Embryonic facial prominence (tissue), 1 donor: ENCODE data around the gene EPHB1.
"Not testable (repeated sequence)": the region's sequence is repeated elsewhere in the genome, so short reads cannot be mapped to it uniquely, and the experiment has no call there.

ENCODE experiments used
- DNase-seq: peaks from one replicate; pipeline ENCODE4 v3.0.0-alpha.2; 2016; ENCODE audit errors: extremely low spot score

EPHB1 gene

DNA sequence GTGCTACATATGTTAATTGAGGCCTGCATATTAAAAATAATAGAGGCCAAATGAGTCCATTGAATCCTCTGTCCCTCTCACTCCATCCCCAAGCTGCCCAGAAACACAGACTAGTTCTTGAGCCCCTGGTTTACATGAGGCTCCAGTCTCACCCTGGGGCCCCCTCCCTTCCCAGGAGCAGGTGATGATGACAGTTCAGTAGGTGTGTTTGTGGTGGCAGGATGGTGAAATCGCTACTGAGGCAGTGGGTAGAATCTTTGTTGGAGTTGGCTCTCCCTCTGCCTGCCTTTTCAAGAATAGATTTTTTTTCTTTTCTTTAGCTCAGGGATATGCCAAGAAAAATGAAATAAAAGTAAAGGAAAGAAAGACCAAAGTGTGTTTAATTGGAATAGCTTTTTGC lies 288.7 kb downstream of the EPHB1 start:
- no peak for DNase-seq

DNA sequence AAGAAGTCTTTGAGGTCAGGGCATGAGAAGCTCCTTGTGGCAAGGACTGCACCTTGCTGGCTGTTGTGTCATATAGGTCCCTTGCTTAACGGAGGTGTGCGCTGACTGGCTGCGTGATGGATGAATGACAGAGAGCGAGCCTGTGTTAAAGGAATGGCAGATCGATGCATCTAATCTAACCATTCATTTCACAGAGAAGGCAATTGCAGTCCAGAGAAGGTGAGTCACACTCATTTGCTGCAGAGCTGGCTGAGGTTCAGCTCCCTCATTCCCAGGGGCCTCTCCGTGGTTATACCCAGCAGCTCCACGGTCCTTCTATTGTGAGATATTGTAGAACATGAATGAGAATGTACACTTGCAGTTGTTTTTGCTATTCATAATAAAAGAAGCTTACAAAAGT lies 289.3 kb downstream of the EPHB1 start:
- no peak for DNase-seq

DNA sequence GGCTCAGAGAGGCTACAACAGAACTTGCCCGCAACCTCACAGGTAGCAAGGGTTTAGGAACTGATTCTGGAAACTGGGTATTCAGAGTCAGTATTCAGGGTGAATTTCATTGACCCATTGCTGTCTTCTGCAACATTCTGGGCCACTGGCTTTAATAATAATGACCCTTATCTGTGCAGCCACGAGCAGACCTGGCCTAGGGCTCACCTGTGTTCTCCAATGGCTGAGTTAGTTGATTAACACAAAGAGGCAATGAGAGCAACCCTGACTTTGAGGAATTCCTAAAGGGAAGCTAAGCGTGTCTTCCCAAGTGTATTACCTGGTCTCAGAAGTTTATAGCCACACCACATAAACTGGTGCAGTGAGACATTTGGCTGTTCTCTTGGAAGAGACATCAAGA lies 289.9 kb downstream of the EPHB1 start:
- no peak for DNase-seq

DNA sequence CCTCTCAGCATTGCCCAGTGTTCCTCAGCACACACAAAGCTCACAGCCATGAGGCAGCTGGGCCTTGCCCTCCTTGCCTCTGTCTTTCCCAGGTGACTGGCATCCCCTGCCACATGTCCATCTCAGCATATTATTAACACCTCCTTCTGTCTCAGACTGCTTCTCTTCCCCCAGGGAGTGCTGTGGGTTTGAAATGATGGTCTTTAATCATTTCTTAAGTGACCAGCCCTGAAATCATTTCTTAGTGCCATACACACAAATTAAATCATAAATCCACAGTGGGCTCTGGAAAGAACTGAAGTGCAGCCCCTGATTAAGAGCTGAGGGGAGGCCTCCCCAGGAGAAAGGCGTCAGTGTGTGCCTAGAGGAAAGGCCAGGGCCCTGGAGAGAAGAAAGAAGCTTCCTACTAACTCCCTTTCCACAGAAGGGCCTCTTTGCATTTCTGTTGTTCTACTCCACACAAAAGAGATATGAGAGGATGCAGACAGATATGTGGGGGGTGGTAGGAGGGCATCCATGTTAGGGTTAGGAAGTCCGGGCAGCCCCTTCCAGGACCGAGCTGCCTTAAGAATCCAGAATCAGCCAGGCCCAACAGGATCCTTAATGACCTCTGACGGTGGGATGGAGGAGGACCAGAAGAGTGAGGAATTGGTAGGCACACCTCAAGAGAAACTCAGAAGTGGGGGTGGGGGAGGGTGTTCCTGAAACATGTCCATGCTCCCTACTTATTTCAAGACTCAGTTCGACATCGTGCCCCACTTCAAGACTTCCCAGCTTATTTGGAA lies 290.8 kb downstream of the EPHB1 start:
- no peak for DNase-seq

DNA sequence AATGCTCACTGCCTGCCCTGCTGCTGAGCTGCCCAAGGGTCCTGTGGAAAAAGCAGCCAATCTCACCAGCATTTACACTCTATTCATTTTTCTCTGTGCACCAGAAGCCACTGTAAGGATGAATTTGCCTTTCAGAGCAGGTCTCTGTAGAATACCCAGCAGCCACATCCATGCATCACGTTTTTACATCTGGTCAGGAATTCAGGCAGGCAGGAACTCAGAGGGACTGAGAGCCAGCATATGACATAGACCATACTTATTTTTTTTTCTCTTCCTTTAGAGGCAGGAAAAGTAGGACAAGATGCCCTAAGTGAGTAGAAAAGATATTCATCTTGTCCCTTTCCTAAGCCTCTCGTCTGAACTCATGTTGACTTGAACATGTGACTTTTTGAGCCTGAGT lies 292.7 kb downstream of the EPHB1 start:
- DNase-seq: no peak

DNA sequence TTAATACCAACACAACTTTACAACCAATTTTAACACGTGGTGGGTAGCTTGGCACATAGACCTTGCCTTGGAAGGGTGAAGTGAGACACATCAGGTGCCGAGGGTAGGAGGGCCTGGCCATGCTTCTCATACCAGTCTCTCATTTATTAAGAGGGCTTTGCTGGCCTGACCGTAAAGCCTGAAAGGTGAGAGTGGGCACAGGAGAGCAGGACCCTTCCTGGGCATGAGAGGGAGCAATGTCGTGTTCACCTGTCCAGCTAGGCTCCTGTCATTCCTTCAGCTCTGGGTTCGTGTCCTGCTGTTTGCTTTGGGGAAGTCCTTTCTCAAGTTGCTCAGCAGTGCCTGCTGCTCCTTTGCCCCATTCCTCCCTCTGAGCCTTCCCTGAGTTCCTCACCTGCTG lies 294.4 kb downstream of the EPHB1 start:
- DNase-seq: no peak

DNA sequence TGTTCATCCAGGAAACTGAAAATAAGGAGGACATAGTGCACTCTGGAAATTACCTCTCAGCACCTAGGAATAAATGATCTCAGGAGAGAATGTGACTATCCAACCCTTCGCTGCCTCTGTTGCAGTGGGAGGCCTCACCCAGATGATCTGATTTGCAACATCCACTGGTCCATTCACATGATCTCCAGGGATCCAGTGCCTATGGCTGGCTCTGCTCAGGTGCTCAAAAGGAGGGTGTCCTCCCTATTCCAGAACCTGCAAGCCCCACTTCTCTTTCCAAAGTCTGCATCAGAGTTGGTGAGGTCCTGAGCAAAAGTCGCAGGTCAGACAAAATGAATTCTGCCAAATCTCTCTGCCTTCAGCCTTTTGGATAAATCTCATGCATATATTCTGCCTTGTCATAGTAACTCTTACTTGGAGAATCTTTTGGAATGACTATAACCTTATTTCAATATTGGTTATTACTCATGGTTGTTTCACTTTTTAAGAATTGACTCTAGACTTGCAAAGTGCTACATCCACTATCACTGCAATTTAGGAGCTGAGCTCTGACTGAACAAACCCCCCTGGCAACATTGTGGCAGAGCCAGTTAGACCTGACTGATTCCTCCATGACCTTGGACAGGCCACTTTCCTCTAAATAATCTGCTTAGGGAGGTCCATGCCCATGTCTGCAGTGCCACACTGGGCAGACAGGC lies 295.1 kb downstream of the EPHB1 start:
- no peak for DNase-seq

DNA sequence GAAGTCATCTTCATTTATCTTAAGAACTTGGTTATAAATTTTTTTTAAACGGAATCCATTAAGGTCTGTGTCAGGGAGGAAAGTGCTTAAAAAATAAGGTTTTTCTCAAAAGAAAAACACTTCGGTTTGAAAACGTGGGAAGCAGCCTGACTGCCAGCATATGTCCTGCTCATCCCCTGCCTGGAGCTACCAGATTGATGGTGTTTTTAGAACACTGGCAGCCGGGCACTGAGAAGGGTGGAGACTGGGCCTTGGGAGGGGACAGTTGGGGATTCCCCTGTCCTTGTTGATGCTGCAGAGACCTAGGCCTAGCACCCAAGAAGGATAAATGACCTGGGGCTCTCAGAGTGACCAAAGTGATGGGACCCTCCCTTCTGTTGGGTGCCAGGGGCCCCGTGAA lies 296.9 kb downstream of the EPHB1 start:
- DNase-seq: no peak

DNA sequence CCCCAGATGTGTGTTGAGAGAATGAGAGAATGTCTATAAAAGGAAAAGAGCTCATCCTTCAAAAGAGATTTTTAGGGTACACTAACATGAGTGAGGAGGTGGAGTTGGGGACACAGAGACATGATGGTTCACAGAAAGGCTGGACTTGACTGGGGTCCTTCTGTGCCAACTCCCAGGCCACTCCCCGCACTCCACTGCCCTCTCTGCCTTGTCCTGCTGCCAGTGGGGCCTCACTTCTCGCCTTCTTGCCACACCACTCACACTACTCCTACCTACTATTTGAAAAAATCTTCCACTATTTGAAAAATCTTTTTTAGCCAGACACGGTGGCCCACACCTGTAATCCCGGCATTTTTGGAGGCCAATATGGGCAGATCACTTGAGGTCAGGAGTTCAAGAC lies 298.1 kb downstream of the EPHB1 start:
- no peak for DNase-seq

DNA sequence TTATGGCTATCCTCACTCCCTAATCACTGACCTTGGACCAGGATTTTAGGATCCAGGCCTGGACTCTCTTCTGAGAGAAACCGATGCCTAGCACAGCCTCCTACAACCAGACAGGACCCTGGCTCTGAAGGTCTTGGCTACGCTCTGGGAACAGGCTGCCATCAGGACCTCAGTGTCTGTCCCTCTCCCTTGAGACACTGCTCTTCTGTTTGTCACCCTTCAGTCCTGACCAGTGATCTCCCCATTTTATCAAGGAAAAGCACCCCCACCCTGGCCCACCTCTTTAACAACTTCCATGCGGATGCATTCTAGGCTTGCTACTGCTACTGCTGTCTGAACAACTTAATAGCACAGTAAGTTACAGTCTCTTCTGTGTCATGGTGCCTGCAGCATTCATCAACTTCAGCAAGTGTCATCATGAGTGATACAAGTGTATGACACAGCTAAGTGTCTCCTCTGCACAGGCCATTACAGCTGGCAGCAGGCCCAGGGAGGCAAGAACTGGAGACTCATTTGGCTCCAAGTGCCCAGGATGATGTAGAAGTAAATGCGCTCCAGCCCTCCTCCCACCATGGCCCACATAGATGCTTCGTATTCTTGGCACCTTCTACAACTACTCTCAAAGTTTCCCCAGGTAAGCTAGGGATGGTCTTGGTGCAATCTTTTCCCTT lies 302.4 kb downstream of the EPHB1 start:
- DNase-seq: no peak

DNA sequence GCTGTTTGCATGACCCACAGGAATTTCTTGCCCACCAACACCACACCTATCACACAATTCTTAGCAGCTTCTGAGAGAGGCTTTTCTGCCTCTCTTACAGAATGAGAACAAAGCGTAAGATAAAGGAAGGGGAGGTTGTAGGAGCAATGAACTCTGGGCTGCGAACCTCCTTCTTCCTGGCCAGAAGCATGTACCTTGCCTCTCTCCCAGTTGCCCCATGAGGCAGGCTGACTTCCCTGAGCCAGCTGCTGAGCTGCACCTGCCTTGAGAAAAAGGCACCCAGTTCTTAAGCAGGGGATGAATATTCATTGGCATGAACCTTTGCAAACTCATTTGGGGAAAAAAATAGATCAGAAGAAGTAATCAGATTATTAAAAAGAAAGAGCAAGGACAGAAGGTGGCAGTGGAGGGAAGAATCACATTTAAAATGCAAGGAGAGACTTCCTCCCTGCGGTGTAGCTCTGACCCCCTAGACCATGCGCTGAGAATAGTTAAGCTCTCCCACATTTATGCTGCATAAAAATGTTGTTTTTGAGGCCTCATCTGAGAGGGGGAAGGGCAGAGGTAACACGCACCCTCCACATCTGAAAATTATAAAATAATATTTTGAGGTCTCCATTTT lies 304.8 kb downstream of the EPHB1 start:
- no peak for DNase-seq

DNA sequence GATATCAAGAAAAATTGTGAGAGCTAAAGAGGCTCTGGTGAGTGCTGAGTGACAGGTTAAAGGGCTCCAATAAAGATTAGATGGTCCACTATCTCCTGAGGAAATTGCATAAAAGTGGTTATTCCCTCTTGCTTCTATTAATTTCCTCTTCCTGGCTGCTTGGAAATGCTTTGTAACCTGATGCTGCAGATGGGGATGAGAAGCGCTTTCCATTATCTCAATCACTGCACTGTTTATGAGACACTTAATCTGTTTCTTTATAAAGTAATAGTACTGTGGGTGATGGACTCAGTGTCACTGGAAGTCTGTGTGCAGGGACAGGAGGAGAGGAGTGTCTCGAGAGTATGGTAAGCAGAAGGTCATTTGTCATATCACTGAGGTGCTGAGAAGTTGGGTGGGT lies 305.3 kb downstream of the EPHB1 start:
- DNase-seq: no peak

DNA sequence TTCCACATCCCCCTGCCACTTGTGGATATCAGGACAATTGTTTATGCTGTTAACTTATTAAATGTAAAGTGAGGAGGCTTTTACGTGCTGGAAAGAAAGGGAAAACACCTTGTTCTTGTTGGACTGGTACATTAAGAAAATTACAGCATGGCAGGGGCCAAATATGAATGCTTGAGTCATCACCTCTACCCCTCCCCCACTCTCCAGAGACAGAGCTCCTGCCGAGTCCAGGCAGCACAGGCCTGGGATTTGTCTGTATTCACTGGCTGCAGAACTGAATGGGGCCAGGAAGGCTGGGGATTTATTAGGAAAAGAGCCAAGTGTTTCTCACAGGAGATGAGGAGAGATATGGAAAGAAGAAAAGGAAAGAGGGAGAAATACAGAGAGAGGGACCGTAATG lies 308.9 kb downstream of the EPHB1 start:
- no peak for DNase-seq

DNA sequence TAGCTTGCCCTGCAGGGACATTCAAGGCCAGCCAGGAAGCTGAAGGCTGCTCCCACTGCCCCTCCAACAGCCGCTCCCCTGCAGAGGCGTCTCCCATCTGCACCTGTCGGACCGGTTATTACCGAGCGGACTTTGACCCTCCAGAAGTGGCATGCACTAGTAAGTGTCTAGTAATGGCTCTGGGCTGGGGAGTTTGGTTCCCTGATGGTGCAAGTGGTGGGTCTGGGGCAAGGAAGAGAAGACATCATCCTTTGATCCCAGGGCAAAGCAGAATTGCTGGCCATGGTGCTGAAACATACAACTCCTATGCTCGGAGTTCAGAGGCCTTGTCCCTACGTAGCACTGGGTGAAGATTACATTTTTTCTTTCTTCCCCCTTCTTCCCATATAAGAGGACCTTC lies 311.4 kb downstream of the EPHB1 start:
- DNase-seq: no peak

DNA sequence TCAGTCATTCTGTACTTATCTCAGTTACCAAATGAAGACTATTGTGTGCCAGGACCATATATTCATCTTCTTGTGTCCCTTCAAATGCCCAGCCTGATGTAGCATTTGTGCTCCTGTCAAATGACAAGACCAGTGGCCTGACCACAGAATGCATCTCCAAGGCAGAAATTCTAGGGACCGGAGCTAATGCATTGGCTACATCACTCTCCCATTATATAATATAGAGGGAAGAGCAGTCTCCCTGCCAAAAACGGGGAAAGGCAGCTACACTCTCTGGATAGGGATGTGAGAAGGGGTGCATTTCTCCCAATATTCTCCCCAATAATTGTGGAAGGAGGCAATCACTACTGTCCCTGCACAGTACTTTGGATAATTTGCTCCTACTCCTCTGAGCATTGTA lies 312.0 kb downstream of the EPHB1 start:
- no peak for DNase-seq

DNA sequence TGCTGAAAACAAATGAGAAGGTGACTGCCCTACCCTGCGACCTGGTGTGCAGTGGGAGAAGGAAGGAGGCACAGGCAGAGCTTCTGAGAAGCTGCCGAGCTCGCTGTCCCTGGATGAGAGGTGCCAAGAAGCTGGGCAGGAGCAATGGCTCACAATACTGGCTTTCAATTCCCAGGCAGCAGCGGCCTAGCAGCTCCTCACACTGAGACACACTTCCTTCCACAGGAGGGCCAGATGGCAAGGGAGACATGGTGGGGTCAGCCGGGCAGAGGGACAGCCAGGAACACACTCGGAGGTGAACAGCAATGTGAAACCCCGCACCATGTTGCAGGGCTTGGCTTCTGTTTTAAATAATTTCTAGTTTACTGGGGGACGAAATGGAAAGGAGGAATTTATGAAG lies 314.6 kb downstream of the EPHB1 start:
- no peak for DNase-seq

DNA sequence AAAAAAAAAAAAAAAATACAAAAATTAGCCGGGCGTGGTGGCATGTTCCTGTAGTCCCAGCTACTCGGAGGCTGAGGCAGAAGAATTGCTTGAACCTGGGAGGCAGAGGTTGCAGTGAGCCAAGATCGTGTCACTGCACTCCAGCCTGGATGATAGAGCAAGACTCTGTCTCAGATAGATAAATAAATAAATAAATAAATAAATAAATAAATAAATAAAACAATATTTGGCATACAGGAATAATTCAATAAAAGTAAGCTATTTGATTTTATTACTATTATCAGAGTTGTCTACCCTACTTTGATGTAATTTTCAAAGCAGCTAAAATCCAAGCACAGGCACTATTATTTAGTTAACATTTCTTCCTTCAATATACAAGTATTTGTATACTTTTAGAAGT lies 319.5 kb downstream of the EPHB1 start:
- not testable (repeated sequence) for DNase-seq

DNA sequence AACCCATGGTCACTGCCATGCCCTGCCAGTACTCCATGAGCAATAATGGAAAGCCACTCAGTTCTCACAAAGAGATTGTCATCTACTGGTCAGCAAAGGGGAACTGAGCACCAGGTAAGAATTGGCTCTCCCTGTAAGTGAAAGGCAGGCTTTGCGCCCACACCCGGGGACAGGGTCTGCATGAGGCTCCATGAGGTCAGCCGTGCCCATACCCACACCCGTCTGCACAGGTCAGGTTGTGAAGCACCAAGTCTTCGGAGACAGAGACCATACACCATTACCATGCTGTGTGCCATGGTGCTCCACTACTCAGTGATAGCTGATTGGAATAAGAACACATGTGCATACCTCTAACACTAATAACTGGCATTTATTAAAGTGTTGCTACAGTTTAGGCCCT lies 322.9 kb downstream of the EPHB1 start:
- DNase-seq: no peak

DNA sequence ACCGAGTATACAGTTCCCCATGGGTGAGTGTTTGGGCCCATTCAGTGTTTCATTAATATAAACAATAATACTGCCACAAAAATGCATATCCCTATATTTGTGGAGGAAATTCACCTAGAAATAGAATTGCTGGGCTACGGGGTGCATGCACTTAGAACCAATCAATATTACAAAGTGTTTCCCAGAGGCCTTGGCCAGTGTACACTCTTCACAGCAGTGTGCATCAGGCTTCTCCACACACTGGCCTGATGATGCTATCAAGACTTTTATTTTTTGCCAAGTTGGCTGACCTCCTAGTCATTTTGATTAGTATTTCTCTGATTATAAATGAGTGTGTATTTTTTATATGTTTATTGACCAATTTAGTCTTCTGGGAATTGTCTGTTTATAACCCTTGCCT lies 323.7 kb downstream of the EPHB1 start:
- DNase-seq: no peak

DNA sequence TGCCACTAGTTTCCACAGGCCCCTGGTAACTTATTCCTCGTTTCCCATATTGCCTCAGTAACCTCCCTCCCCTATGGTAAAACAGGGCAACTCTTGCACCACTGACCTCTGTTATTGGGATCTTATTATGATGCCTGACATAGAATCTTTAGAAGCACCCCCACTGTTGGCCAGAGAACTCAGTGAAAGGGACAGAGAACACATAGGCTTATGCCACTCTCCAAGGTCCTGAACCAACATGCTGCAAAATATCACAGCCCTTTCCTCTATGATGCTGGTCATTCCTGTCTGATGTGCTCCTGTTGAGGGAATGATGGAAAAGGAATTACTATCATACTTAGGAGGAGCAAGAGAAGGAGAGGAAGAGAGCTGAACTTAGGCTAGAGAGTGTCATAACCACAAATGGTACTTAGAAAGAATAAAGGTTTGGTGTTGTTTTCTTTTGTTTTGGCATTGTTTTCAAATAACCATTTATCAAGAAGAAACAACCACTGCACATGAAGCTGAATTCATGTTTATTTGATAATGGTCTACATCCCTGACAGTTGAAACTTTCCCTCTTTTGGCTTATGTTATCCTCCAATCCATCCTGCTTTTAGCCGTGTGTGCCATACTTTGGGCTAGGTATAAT lies 330.2 kb downstream of the EPHB1 start:
- no peak for DNase-seq

DNA sequence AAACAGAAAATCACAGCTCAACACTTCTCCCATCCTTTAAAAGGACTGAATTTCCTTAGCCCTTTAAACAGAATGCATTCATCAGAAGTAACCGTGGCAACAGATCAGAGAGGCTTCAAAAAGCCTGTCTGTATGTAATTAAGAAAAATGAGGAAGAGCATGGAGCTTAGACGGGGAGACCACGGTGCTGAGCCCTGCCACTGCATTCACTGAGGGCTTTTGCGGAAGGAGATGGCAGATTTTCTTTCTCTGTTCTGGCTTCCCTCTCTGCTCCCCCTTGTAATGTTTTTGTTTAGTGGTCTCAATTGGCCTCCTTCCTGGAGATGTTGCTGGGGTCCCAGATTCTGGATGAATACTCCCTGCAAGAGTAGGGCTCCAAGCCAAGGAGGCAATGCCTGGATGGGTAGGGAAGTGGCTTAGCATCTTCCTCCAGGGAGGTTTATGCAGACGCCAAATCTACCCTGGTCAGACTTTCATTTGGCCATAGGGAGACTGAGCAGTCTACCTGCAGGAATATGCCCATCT lies 332.9 kb downstream of the EPHB1 start:
- no peak for DNase-seq

DNA sequence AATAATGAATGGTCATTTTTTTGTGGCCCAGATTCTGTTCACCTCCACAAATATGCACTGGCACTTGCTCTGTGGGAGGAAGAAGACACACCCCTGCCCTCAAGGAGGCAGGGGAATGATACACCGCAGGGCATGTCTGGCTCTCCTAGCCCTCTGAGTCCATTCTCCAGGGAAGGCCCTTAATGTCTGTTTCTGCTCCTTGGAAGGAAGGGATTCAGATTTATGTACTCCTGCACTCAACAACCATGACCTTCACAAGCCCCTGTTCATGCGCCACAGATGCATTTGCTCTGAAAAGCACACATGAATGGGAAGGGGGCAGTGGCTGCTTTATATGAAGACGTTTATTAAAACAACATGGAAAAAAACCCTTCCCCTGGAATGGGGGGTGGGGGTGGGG lies 333.8 kb downstream of the EPHB1 start:
- no peak for DNase-seq
